ENCODE results near the gene RNPS1. TPM values are rescaled to one million over a fixed set of nuclear protein-coding genes. Genes with fewer than 3 reads are reported as not detected.
"Not testable (repeated sequence)": the region's sequence is repeated elsewhere in the genome, so short reads cannot be mapped to it uniquely, and the experiment has no call there.

Gene RNPS1
- total RNA-seq, 2 experiments from 2014 or later, result 225 to 339 TPM

GRCh38 chr16:2243781-2244180 is 24.1 kb downstream of the RNPS1 start:
- Histone ChIP-seq H3K79me2 (ENCODE audit: insufficient read depth, low read depth, low read length) (no peaks in the 10 kb centered on the region; the same call in 1 of the 2 replicates), H3K4me2 (ENCODE audit: low read length) (no peak overlapping the region), H3K36me3 (ENCODE audit: insufficient read depth, low read length) (peaks cover 72% of the 10 kb centered on the region), H4K20me1 (ENCODE audit: insufficient read depth, low read length) (no peaks in the 10 kb centered on the region), H3K9me3 (ENCODE audit: low read length) (no peaks in the 10 kb centered on the region), H3K27ac (ENCODE audit: low read depth, low read length, poor library complexity, severe bottlenecking) (no peak overlapping the region), H3K9me2 (ENCODE audit: insufficient read depth, low read length) (no peaks in the 10 kb centered on the region), H3K4me3 (ENCODE audit: low read depth, low read length, poor library complexity, severe bottlenecking) (no peak overlapping the region), H3K4me1 (ENCODE audit: insufficient read depth, low read length, poor library complexity, severe bottlenecking) (no peaks in the 10 kb centered on the region), H2AFZ (ENCODE audit: low read length) (no peak overlapping the region)
- DNase-seq (ENCODE audit: low spot score), result no peak
- TF ChIP-seq, protein P1, sequence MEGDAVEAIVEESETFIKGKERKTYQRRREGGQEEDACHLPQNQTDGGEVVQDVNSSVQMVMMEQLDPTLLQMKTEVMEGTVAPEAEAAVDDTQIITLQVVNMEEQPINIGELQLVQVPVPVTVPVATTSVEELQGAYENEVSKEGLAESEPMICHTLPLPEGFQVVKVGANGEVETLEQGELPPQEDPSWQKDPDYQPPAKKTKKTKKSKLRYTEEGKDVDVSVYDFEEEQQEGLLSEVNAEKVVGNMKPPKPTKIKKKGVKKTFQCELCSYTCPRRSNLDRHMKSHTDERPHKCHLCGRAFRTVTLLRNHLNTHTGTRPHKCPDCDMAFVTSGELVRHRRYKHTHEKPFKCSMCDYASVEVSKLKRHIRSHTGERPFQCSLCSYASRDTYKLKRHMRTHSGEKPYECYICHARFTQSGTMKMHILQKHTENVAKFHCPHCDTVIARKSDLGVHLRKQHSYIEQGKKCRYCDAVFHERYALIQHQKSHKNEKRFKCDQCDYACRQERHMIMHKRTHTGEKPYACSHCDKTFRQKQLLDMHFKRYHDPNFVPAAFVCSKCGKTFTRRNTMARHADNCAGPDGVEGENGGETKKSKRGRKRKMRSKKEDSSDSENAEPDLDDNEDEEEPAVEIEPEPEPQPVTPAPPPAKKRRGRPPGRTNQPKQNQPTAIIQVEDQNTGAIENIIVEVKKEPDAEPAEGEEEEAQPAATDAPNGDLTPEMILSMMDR (conservative IDR thresholded peaks at IDR 0.05; ENCODE audit: low read length), result no peak
- no peak for TF ChIP-seq EZH2phosphoT487 (IDR thresholded peaks at IDR 0.05; ENCODE audit: borderline replicate concordance, low read depth, low read length)
- intact Hi-C loops (cut with micrococcal nuclease; ENCODE audit: unreplicated experiment), result no loop called here
- no TSS peak for BruUV-seq (replicated peaks)
- CTCF ChIA-PET (ENCODE audit: unreplicated experiment), result no interaction called here
- POLR2A ChIA-PET, result no interaction called here

DNA sequence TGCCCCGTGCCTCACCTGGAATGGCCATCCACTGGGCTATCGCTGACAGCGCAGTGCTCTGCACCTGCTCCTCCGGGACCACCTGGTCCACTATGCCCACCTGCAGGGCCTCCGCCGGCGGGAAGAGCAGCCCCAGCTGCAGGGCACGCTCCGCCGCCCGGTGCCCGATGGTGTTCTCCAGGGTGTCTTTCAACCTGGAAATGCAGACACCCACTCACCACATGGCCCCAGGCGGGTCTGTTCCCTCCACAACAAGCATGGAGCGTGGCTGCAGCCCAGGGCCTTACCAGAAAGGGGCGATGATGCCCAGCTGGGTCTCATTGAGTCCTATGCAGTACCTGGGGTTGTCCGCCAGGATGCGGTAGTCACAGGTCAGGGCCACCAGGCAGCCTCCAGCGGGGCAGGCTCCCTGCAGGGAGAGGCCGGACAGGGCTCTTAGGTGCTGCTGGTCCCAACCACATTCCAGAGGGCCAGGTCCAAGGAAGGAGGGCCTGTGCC is 24.8 kb downstream of the RNPS1 start:
- Histone ChIP-seq H2AFZ (ENCODE audit: low read length) (no peak overlapping the region), H3K27ac (ENCODE audit: low read depth, low read length, poor library complexity, severe bottlenecking) (no peak overlapping the region), H3K4me1 (ENCODE audit: insufficient read depth, low read length, poor library complexity, severe bottlenecking) (no peaks in the 10 kb centered on the region), H3K9me3 (ENCODE audit: low read length) (no peaks in the 10 kb centered on the region), H4K20me1 (ENCODE audit: insufficient read depth, low read length) (no peaks in the 10 kb centered on the region), H3K79me2 (ENCODE audit: insufficient read depth, low read depth, low read length) (no peaks in the 10 kb centered on the region), H3K9me2 (ENCODE audit: insufficient read depth, low read length) (no peaks in the 10 kb centered on the region), H3K36me3 (ENCODE audit: insufficient read depth, low read length) (peaks cover 74% of the 10 kb centered on the region), H3K4me3 (ENCODE audit: low read depth, low read length, poor library complexity, severe bottlenecking) (no peak overlapping the region), H3K4me2 (ENCODE audit: low read length) (no peak overlapping the region)
- CTCF ChIA-PET (ENCODE audit: unreplicated experiment), result no interaction called here
- BruUV-seq (replicated peaks), result no TSS peak
- no peak for DNase-seq (ENCODE audit: low spot score)
- POLR2A ChIA-PET, result no interaction called here
- TF ChIP-seq, protein P1 (conservative IDR thresholded peaks at IDR 0.05; ENCODE audit: low read length), result no peak
- no peak for TF ChIP-seq EZH2phosphoT487 (IDR thresholded peaks at IDR 0.05; ENCODE audit: borderline replicate concordance, low read depth, low read length)
- intact Hi-C loops (cut with micrococcal nuclease; ENCODE audit: unreplicated experiment), result no loop called here

DNA sequence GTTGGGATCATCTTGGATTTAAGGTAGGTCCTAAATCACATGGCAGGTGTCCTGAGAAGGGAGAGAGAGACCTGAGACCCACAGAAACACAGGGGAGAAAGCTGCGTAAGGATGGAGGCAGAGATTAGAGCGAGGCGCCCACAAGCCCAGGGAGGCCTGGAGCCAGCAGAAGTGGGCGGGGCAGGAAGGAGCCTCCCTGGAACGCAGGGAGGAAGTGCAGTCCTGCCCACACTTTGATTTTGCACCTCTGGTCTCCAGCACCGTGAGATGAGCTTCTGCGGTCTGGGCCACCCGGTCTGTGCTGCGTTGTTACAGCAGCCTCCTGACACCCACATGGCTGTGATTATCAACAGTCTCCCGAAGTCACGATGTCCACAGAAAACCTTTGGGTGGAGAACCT is 25.3 kb downstream of the RNPS1 start:
- no peak overlapping the region for H3K4me3 ChIP-seq (ENCODE audit: low read depth, low read length, poor library complexity, severe bottlenecking)
- H3K27ac ChIP-seq (ENCODE audit: low read depth, low read length, poor library complexity, severe bottlenecking), result no peak overlapping the region
- no peaks in the 10 kb centered on the region for H3K9me3 ChIP-seq (ENCODE audit: low read length)
- intact Hi-C loops (cut with micrococcal nuclease; ENCODE audit: unreplicated experiment), result no loop called here
- H4K20me1 ChIP-seq (ENCODE audit: insufficient read depth, low read length), result no peaks in the 10 kb centered on the region
- H3K79me2 ChIP-seq (ENCODE audit: insufficient read depth, low read depth, low read length), result no peaks in the 10 kb centered on the region
- H3K4me2 ChIP-seq (ENCODE audit: low read length), result no peak overlapping the region
- BruUV-seq (replicated peaks), result no TSS peak
- POLR2A ChIA-PET, result no interaction called here
- H3K9me2 ChIP-seq (ENCODE audit: insufficient read depth, low read length), result no peaks in the 10 kb centered on the region
- CTCF ChIA-PET (ENCODE audit: unreplicated experiment), result no interaction called here
- DNase-seq (ENCODE audit: low spot score), result no peak
- H2AFZ ChIP-seq (ENCODE audit: low read length), result no peak overlapping the region
- peaks cover 78% of the 10 kb centered on the region for H3K36me3 ChIP-seq (ENCODE audit: insufficient read depth, low read length)
- H3K4me1 ChIP-seq (ENCODE audit: insufficient read depth, low read length, poor library complexity, severe bottlenecking), result no peaks in the 10 kb centered on the region
- TF ChIP-seq EZH2phosphoT487 (IDR thresholded peaks at IDR 0.05; ENCODE audit: borderline replicate concordance, low read depth, low read length), result no peak
- TF ChIP-seq, protein P1 (conservative IDR thresholded peaks at IDR 0.05; ENCODE audit: low read length), result no peak

- H2AFZ ChIP-seq (ENCODE audit: low read length); DNase-seq (ENCODE audit: low spot score); H3K79me2 ChIP-seq (ENCODE audit: insufficient read depth, low read depth, low read length); H3K4me1 ChIP-seq (ENCODE audit: insufficient read depth, low read length, poor library complexity, severe bottlenecking); H3K9me2 ChIP-seq (ENCODE audit: insufficient read depth, low read length); H3K27ac ChIP-seq (ENCODE audit: low read depth, low read length, poor library complexity, severe bottlenecking); H3K4me2 ChIP-seq (ENCODE audit: low read length); H3K4me3 ChIP-seq (ENCODE audit: low read depth, low read length, poor library complexity, severe bottlenecking); H3K9me3 ChIP-seq (ENCODE audit: low read length); H4K20me1 ChIP-seq (ENCODE audit: insufficient read depth, low read length); BruUV-seq (replicated peaks); intact Hi-C loops (cut with micrococcal nuclease; ENCODE audit: unreplicated experiment); CTCF ChIA-PET (ENCODE audit: unreplicated experiment): not testable (repeated sequence)
- peaks cover 84% of the 10 kb centered on the region for H3K36me3 ChIP-seq (ENCODE audit: insufficient read depth, low read length)
- POLR2A ChIA-PET, result interaction anchor here (1.3 kb wide), 1 partner anchor 11 kb away, joined by 3 read pairs; the partner anchor contains the start of gene ECI1
Observed at GRCh38 chr16:2240331-2240730, 27.6 kb downstream of the RNPS1 start.

Data from OCI-LY7 (cell line).